H1 (cell line): ENCODE results near the gene SH3BP5. TPM values are rescaled to one million over a fixed set of nuclear protein-coding genes. Genes with fewer than 3 reads are reported as not detected.

ENCODE experiments used
- BACH1 ChIP-seq: IDR thresholded peaks from 2 replicates; pipeline ENCODE4 v1.6.1; 2012; ENCODE audit warnings: low read length, improper control_type of control experiment
- BCL11A ChIP-seq, 2 experiments: IDR thresholded peaks; one replicate each; pipeline ENCODE4 v1.6.1; 2011; ENCODE audit warnings: low read depth in 2 of 2, low read length in 2 of 2, mild to moderate bottlenecking in 2 of 2
- CEBPB ChIP-seq: IDR thresholded peaks from 2 replicates; pipeline ENCODE4 v1.6.1; 2012; ENCODE audit warnings: low read depth, low read length
- EZH2 ChIP-seq: fragments of 200-600 bp; sonication (generic); IDR thresholded peaks from 2 replicates; pipeline ENCODE4 v1.7.1; 2012; ENCODE audit warnings: low read depth, mild to moderate bottlenecking, moderate library complexity, low read length, inconsistent platforms; ENCODE audit not compliant: severe bottlenecking
- GABPA ChIP-seq: IDR thresholded peaks from 2 replicates; pipeline ENCODE4 v1.6.1; 2011; ENCODE audit warnings: mild to moderate bottlenecking, low read length, moderate library complexity, borderline replicate concordance; ENCODE audit not compliant: insufficient read depth
- POLR2A ChIP-seq, 2 experiments: IDR thresholded peaks; 1 replicate in 1 of 2; 2 replicates in 1 of 2; pipeline ENCODE4 v1.6.1; 2011; ENCODE audit warnings: low read depth in 2 of 2, low read length in 2 of 2, mild to moderate bottlenecking in 2 of 2; ENCODE audit errors: control extremely low read depth in 1 of 2
- RNF2 ChIP-seq: fragments of 200-900, 300-1000 bp; sonication (generic); IDR thresholded peaks from 2 replicates; pipeline ENCODE4 v1.7.1; 2016; ENCODE audit warnings: borderline replicate concordance, low read depth, mild to moderate bottlenecking, antibody characterized with exemption, low read length; ENCODE audit not compliant: poor library complexity, severe bottlenecking; ENCODE audit errors: missing control alignments
- RXRA ChIP-seq: IDR thresholded peaks from 2 replicates; pipeline ENCODE4 v1.6.1; 2011; ENCODE audit warnings: low read depth, mild to moderate bottlenecking, low read length, moderate library complexity; ENCODE audit not compliant: insufficient read depth
- TEAD4 ChIP-seq: IDR thresholded peaks from 2 replicates; pipeline ENCODE4 v1.6.1; 2012; ENCODE audit warnings: low read depth, low read length, inconsistent platforms, mixed read lengths
- polyA plus RNA-seq, 7 experiments: library from polyadenylated mRNA; depleted of rRNA in 3 of 7; stranded (reverse) in 5 of 7; unstranded in 2 of 7; fragments of >200 nt in 5 of 7; fragments of 200-250 nt in 2 of 7; gene quantifications; 1 replicate in 5 of 7; 2 replicates in 1 of 7; 4 replicates in 1 of 7; pipeline versions ENCODE4 v1.2.1 to v1.2.3, GENCODE V29; 2011 to 2013; ENCODE audit warnings: missing spikeins in 2 of 7, mixed read lengths in 2 of 7
- total RNA-seq: library from RNA; stranded (reverse); fragmentation: NEBNext Ultra II Directional; extraction: Animal tissue kit (Norgen Biotek cat#: 25700); gene quantifications from 2 replicates; pipeline ENCODE4 v1.2.1, GENCODE V29; 2021
- TF ChIP-seq, protein P1 (sequence below): IDR thresholded peaks from 2 replicates; pipeline ENCODE4 v1.6.1; 2012; ENCODE audit warnings: low read length, inconsistent platforms

Gene SH3BP5
- total and polyA plus RNA-seq, 2 of the 8 experiments (the other 6 are each of a cell fraction or from before 2014, with no cell fraction given), result 7.1 to 9.7 TPM

DNA sequence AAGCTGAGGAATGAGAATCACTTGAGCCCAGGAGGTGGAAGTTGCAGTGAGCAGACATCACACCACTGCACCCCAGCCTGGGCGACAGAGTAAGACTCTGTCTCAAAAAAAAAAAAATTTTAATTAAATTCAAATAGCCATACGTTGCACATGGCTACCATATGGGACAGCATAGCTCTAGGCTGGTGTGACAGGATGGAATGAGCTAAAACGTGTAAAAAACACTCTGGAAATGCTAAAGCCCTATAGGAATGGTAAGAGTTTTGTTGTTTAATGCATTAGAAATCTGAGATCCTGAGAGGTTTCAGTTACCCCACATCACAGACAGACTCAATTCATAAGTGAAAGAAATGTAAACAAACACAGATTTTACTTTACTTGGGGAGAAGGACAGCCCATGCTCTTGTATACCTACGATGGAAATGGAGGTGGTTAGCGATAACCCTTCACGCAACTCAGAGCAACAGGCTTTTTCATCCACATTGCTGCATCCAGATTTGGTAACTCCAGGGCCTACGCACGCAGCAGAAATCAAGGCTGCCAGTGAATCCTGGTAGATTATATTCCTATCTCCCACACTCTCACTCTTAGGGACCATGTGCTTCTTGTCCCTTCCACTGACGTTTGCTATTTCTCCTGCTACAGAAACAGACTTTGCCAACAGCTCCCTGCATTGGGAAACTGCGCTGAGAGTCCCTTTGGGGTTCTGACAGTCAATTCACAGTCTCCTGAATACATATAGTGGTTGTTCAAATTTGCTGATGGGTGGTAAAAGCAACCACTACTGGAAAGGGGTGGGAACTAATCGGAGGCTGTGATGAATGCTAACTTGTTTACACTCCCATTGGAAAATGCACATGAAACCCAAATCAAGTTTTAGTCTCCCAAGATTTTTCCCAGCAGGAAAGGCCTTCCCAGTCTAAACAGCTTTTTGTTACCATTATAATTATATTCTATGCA lies 3.1 kb downstream of the SH3BP5 start (continued):
- TF ChIP-seq RNF2, result no peak
- TF ChIP-seq TEAD4, result no peak
- no peak for TF ChIP-seq RXRA
- TF ChIP-seq CEBPB, result no peak
- TF ChIP-seq BCL11A (IDR thresholded peaks at IDR 0.05; ENCODE audit: low read depth in 2 of 2, low read length in 2 of 2), result no peak
- no peak for TF ChIP-seq BACH1
- TF ChIP-seq, protein P1, sequence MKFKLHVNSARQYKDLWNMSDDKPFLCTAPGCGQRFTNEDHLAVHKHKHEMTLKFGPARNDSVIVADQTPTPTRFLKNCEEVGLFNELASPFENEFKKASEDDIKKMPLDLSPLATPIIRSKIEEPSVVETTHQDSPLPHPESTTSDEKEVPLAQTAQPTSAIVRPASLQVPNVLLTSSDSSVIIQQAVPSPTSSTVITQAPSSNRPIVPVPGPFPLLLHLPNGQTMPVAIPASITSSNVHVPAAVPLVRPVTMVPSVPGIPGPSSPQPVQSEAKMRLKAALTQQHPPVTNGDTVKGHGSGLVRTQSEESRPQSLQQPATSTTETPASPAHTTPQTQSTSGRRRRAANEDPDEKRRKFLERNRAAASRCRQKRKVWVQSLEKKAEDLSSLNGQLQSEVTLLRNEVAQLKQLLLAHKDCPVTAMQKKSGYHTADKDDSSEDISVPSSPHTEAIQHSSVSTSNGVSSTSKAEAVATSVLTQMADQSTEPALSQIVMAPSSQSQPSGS, result no peak
- TF ChIP-seq POLR2A (IDR thresholded peaks at IDR 0.05; ENCODE audit: control extremely low read depth in 1 of 2, low read depth in 2 of 2, low read length in 2 of 2), result no peak
- no peak for TF ChIP-seq EZH2
- TF ChIP-seq GABPA, result no peak
